GM12878 (cell line): ENCODE data around the gene SSH2. TPM values are rescaled to one million over a fixed set of nuclear protein-coding genes. Genes with fewer than 3 reads are reported as not detected.

ENCODE experiments used
- ASH2L ChIP-seq: fragments of 300-600, 200-600 bp; sonication (generic); IDR thresholded peaks from 2 replicates; pipeline ENCODE4 v1.6.1; 2017; ENCODE audit warnings: low read depth, mild to moderate bottlenecking, borderline replicate concordance
- DPF2 ChIP-seq: fragments of 450-650 bp; IDR thresholded peaks from 2 replicates; pipeline ENCODE4 v1.6.1; 2017; ENCODE audit warnings: mild to moderate bottlenecking
- MTA3 ChIP-seq: IDR thresholded peaks from 2 replicates; pipeline ENCODE4 v1.6.1; 2012; ENCODE audit warnings: low read length, inconsistent platforms, borderline replicate concordance
- POLR2A ChIP-seq: IDR thresholded peaks from 2 replicates; pipeline ENCODE4 v1.6.1; 2011; ENCODE audit warnings: low read depth, mild to moderate bottlenecking, low read length
- POLR2AphosphoS5 ChIP-seq: IDR thresholded peaks from 2 replicates; pipeline ENCODE4 v1.6.1; 2011; ENCODE audit warnings: mild to moderate bottlenecking, low read length, inconsistent platforms
- POU2F2 ChIP-seq: IDR thresholded peaks from 3 replicates; pipeline ENCODE4 v1.6.1; 2011; ENCODE audit warnings: low read depth, mild to moderate bottlenecking, low read length, borderline replicate concordance
- SMARCA5 ChIP-seq: fragments of 450-650 bp; IDR thresholded peaks from 2 replicates; pipeline ENCODE4 v1.6.1; 2017; ENCODE audit warnings: mild to moderate bottlenecking
- SRF ChIP-seq, 2 experiments: IDR thresholded peaks; 2 replicates each; pipeline ENCODE4 v1.6.1; 2011; ENCODE audit warnings: low read depth in 2 of 2, low read length in 2 of 2, mild to moderate bottlenecking in 1 of 2, moderate library complexity in 1 of 2
- SUPT20H ChIP-seq: IDR thresholded peaks from 2 replicates; pipeline ENCODE4 v1.6.1; 2011; ENCODE audit warnings: low read depth, mild to moderate bottlenecking, low read length, moderate library complexity, borderline replicate concordance; ENCODE audit not compliant: control insufficient read depth
- YY1 ChIP-seq: IDR thresholded peaks from 2 replicates; pipeline ENCODE4 v1.6.1; 2011; ENCODE audit warnings: low read depth, mild to moderate bottlenecking, low read length
- ZNF207 ChIP-seq: fragments of 450-650 bp; IDR thresholded peaks from 2 replicates; pipeline ENCODE4 v1.6.1; 2014; ENCODE audit warnings: antibody characterized with exemption, mild to moderate bottlenecking, borderline replicate concordance
- polyA plus RNA-seq, 11 experiments: library from polyadenylated mRNA; depleted of rRNA in 4 of 11; unstranded in 6 of 11; stranded (reverse) in 5 of 11; fragments of >200 nt; fragmentation: Nextera tagmentation in 4 of 11; fragmentation: Illumina TruSeq in 1 of 11; extraction: Ambion mirVana in 4 of 11; extraction: Trizol in 1 of 11; gene quantifications; 1 replicate in 1 of 11; 2 replicates in 10 of 11; pipeline versions ENCODE4 v1.2.1 to v1.2.3, GENCODE V29; 2011 to 2016; ENCODE audit warnings: inconsistent platforms in 2 of 11, missing spikeins in 2 of 11, low read depth in 1 of 11
- total RNA-seq, 4 experiments: library from RNA; depleted of rRNA in 3 of 4; stranded (reverse); fragments of >200 nt in 3 of 4; fragmentation: Illumina TruSeq in 1 of 4; extraction: Trizol in 1 of 4; gene quantifications; 2 replicates each; pipeline versions ENCODE4 v1.2.1 to v1.2.3, GENCODE V29; 2013 to 2021
- TF ChIP-seq, protein P1 (sequence below): fragments of 450-650 bp; IDR thresholded peaks from 2 replicates; pipeline ENCODE4 v1.6.1; 2016; ENCODE audit warnings: mild to moderate bottlenecking, moderate library complexity, borderline replicate concordance
- TF ChIP-seq, protein P2 (sequence below): fragments of 150-350 bp; IDR thresholded peaks from 2 replicates; pipeline ENCODE4 v1.6.1; 2016; ENCODE audit warnings: low read depth, low read length

SSH2 gene
- total and polyA plus RNA-seq, 10 of the 15 experiments (the other 5 are each of a cell fraction or from before 2014, with no cell fraction given): 9.3 to 65.9 (median 34.0) TPM

DNA sequence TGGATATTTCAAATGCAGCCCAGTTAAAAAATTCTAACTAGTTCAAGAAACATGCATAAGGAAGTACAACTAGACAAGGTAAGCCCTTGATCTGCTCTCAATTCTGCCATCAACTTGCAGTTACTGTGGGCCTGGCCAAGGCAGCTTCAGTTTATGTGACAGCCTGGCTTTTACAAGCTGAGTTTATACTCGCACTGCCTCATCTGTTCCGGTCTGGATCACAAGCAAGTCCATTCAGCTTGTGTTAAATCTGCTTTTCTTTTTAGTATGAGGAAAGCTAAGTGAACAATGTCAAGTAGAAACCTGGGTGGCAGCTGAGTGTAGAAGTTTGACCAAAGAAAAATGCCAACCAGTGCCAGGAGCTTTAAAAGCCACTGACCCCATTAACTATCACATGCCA, 230.7 kb downstream of the SSH2 start (continued):
- TF ChIP-seq, protein P1, sequence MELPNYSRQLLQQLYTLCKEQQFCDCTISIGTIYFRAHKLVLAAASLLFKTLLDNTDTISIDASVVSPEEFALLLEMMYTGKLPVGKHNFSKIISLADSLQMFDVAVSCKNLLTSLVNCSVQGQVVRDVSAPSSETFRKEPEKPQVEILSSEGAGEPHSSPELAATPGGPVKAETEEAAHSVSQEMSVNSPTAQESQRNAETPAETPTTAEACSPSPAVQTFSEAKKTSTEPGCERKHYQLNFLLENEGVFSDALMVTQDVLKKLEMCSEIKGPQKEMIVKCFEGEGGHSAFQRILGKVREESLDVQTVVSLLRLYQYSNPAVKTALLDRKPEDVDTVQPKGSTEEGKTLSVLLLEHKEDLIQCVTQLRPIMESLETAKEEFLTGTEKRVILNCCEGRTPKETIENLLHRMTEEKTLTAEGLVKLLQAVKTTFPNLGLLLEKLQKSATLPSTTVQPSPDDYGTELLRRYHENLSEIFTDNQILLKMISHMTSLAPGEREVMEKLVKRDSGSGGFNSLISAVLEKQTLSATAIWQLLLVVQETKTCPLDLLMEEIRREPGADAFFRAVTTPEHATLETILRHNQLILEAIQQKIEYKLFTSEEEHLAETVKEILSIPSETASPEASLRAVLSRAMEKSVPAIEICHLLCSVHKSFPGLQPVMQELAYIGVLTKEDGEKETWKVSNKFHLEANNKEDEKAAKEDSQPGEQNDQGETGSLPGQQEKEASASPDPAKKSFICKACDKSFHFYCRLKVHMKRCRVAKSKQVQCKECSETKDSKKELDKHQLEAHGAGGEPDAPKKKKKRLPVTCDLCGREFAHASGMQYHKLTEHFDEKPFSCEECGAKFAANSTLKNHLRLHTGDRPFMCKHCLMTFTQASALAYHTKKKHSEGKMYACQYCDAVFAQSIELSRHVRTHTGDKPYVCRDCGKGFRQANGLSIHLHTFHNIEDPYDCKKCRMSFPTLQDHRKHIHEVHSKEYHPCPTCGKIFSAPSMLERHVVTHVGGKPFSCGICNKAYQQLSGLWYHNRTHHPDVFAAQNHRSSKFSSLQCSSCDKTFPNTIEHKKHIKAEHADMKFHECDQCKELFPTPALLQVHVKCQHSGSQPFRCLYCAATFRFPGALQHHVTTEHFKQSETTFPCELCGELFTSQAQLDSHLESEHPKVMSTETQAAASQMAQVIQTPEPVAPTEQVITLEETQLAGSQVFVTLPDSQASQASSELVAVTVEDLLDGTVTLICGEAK: no peak
- TF ChIP-seq MTA3: no peak
- no peak for TF ChIP-seq DPF2
- no peak for TF ChIP-seq SMARCA5
- no peak for TF ChIP-seq ZNF207
- no peak for TF ChIP-seq POLR2A
- no peak for TF ChIP-seq ASH2L
- TF ChIP-seq SUPT20H: no peak
- TF ChIP-seq POLR2AphosphoS5: no peak
- no peak for TF ChIP-seq SRF (IDR thresholded peaks at IDR 0.05; ENCODE audit: low read depth in 2 of 2, low read length in 2 of 2)
- TF ChIP-seq, protein P2, sequence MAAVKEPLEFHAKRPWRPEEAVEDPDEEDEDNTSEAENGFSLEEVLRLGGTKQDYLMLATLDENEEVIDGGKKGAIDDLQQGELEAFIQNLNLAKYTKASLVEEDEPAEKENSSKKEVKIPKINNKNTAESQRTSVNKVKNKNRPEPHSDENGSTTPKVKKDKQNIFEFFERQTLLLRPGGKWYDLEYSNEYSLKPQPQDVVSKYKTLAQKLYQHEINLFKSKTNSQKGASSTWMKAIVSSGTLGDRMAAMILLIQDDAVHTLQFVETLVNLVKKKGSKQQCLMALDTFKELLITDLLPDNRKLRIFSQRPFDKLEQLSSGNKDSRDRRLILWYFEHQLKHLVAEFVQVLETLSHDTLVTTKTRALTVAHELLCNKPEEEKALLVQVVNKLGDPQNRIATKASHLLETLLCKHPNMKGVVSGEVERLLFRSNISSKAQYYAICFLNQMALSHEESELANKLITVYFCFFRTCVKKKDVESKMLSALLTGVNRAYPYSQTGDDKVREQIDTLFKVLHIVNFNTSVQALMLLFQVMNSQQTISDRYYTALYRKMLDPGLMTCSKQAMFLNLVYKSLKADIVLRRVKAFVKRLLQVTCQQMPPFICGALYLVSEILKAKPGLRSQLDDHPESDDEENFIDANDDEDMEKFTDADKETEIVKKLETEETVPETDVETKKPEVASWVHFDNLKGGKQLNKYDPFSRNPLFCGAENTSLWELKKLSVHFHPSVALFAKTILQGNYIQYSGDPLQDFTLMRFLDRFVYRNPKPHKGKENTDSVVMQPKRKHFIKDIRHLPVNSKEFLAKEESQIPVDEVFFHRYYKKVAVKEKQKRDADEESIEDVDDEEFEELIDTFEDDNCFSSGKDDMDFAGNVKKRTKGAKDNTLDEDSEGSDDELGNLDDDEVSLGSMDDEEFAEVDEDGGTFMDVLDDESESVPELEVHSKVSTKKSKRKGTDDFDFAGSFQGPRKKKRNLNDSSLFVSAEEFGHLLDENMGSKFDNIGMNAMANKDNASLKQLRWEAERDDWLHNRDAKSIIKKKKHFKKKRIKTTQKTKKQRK: no peak
- TF ChIP-seq POU2F2: no peak
- no peak for TF ChIP-seq YY1
